ENCODE results near the gene CFAP92.

CFAP92 gene, protein sequence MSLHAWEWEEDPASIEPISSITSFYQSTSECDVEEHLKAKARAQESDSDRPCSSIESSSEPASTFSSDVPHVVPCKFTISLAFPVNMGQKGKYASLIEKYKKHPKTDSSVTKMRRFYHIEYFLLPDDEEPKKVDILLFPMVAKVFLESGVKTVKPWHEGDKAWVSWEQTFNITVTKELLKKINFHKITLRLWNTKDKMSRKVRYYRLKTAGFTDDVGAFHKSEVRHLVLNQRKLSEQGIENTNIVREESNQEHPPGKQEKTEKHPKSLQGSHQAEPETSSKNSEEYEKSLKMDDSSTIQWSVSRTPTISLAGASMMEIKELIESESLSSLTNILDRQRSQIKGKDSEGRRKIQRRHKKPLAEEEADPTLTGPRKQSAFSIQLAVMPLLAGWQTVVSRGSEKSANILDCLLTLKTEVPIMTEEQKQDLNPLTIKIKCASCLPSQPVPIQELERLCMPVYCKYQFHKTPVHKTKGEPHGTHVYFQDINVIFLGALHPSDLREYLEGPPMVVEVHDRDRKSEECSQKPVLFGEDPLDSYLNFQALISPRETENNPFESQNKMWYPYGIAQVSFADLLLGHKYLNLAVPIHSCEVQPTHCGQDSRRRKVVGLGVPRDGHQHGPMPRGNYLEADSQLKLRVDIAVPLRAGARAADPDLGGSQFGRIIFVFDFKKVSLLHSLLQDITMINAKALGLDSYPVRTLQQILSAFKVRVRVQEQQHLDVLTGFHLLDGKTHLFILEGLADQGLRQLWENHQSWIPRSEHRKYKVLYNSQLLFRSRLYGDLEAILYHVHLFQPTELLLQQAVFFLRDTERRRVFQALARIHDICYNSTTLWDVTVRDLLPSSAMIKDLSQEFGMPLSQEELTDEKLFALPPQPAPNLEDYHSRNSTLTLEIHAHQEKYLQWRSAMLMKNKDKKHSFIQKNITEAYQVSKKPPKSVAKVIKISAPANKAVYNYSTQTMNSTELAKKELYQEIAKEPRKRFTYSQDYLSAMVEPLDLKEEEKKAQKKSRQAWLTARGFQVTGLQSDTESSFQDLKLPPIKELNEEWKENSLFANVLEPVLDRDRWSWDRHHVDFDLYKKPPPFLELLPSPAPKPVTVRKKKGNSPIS

DNA sequence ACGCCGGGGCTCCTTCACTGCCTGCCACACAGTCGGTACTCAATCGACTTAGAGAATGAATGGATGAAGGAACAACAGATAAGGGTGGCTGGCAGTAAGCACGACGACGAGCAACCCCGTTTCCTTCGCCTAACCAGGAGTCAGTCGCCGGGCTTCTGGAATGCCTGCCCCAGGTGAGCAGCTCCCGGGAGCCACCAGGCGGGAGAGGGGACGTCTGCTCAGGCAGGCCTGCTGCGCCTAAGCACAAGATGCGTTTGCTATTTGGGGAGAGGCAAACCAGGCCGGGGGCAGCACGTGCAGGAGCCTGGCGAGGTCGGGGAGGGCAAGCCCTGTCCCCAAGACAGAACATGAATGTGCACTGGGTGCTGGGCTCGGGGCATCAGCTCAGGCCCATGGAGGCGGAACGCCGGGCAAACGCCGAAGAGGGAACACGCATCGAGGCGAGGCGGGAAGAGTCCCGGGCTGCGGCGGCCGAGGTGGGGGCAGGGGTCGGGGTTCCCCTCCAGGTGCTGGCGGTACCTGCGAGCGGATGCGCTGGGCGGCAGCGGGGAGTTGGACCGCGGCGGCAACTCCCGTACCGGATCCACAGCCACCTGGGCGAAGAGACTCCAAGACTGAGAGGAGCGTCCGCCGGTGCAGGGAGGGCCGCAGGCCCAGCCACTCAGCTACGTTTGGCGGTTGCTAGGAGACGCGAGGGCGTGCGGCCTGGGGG, at the start of gene CFAP92:
TSS of gene CFAP92 (minus strand) at position 616 of the 712 bp plus-strand sequence. CDS start 772 bp downstream, outside the sequence.
- peak; percentile 89 to 93 for DNase-seq

DNA sequence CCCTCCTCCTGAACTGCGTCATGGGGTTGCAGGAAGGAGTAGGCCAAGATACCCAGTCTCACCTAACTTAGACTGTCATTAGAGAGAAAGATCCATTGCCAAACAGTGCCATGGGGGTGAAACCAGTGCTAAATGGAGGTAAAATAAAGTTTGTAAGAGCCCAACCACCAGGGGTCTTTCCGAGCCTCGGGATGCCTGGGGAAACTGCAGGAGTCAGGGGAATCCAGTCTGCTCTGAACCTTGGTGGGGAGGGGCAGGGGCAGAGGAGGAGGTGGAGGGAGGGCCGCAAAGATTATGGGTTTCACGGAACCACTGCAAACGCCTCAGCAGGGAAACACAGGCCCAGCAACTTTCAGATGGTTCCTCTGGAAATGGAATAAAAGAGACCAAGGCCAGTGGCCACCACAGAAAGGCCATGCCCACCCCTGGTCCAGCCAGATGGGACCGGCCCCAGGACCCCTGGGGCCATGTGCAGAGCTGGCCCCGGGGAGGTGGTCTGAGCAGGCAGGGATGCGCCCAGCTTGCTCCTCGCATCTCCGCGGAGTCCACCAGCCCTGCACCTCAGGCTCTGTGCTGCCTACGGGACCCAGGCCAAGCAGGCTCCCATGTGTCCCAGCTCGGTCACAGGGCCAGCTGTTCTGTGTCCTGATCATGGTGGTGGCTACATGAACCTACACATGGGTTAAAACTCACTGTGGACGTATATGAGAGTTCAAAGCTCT, 46.9 kb upstream of the CFAP92 start:
- no peak for DNase-seq

DNA sequence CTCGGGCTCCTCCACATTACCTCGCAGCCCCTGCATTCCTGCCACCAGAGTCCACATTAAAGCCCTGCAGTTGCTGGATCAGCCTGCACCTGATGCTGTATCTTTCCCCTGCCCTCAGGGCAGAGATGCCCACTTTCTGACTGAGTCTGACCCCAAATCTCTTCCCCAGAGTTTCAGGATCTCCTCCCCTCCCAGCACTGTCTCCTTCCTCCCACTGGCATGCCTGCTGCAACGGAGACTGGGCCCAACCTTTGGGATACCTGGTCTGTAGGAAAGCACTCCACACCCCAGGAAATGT, 46.1 kb upstream of the CFAP92 start:
- no peak for DNase-seq

DNA sequence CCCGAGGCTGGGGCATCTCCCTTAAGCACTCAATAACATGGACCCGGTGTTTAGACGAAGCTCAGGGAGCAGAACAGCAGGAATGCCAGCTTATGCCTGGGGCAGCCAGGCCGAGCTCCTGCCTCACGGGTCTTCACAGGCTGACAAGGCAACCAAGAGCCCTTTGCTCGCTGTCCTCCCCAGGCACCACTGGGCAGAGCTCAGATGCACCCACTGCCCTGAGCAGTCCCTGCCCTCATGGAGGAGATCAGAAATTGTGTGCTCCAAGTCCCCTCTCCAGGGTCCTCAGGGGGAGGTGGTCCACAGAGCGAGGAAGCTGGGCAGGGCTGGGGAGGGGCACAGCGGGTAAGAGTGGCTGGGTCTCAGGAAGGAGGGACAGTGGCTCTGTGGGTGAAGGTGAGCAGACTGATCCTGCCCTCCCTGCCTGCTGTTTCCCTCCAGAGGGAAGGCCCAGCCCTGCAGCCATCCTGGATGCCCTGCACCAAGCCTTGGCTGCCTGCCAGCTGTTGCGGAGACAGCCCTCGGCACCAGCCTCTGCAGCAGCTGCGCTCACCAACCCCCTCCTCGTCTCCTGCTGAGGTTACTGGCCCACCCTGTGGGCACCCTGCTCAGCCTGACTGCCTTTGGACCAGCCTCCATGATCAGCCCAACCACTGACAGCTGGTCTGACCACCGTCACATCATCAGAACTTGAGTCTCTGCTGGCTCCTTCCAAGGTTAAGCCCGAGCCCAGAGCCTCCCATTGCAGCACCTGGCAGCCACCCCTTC, 45.6 kb upstream of the CFAP92 start:
- DNase-seq, result peak; percentile 90 to 94

DNA sequence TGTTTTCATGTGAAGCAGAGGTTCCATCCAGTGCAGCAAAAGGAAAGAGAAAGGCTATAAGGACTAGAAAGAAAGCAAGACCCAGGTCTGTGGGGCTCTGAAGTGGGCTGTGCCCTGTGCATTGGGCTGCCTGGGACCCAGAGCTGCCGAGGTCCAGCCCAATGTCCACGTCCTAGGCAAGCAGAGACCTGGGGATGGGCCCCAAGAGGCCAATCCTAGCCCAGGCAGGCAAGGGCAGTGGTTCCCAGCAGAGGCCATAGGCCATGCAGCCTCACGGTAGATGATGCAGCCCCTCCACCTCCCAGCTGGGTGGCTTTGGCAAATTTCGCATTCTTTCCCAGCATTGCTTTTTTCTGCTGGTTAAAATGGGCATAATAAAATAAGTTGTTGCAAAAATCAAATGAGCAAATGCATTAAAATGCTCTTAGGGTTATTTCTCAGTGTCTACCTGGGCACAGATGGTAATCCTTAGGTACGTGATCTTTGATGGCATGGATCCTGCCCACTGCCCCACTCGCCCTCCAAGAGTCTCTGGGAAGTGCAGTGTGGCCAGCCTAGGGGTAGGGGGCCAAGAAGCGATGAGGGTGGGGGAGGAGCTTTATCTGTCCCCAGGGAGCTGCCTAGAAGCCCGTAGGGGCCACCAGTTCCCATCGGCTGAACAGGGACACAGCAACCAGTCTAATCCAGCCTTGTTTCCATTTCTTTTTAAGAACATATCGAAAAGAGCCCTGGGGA, 44.4 kb upstream of the CFAP92 start:
- DNase-seq, result no peak

DNA sequence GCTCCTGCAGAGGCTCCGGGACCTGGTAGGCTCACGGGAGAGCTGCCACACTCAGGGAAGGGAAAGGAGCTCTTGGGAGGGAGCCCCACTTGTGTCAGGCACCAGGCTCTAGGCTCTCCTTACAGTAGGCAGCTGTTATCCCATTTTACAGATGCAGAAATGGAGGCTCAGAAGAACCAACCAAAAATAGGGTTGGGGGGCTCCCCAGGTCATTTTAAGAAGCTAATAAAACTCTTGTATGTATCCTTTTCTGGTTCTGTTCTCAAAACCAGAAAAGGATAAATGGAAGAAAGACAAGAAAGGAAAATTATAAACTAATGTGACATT, 43.2 kb upstream of the CFAP92 start:
- no peak for DNase-seq

DNA sequence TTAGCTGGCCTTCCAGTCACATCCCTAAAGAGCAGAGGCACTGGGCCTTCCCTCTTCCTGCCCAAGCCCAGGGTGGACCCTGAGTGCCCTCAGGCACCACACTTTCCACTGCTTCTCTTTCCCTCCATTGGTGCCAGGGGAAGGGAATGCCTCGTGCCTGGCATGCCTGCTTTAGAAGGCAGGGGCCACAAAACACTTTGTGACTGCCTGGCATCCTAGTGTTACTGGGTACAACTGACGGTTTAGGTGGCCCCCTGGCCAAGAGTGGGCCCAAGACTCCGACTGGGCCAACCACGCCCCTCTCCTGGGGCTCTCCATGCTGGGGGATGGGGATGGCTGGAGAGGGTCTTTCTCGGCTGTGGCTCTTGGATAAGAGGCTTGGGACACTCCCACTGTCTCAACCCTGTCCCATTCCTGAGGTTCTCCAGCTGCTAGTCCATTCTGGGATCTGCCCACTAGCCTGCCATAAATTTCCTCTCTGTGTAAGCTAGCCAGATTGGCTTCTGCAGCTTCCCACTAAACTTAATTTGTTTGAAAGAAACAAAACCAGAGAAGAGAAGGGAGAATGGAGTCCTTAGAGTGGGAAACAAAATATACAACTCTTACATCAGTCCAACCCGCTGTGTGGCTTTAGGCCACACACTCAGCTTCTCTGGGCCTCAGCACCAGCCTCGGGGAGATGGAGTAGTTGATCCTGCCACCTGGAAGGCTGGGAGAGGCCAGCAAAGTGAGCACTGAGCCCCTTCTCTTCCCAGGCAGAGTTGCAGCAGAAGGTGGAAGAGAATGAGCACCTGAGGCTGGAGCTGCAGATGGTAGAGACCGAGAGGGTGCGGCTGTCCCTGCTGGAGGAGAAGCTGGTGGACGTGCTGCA, 42.6 kb upstream of the CFAP92 start:
- no peak for DNase-seq

DNA sequence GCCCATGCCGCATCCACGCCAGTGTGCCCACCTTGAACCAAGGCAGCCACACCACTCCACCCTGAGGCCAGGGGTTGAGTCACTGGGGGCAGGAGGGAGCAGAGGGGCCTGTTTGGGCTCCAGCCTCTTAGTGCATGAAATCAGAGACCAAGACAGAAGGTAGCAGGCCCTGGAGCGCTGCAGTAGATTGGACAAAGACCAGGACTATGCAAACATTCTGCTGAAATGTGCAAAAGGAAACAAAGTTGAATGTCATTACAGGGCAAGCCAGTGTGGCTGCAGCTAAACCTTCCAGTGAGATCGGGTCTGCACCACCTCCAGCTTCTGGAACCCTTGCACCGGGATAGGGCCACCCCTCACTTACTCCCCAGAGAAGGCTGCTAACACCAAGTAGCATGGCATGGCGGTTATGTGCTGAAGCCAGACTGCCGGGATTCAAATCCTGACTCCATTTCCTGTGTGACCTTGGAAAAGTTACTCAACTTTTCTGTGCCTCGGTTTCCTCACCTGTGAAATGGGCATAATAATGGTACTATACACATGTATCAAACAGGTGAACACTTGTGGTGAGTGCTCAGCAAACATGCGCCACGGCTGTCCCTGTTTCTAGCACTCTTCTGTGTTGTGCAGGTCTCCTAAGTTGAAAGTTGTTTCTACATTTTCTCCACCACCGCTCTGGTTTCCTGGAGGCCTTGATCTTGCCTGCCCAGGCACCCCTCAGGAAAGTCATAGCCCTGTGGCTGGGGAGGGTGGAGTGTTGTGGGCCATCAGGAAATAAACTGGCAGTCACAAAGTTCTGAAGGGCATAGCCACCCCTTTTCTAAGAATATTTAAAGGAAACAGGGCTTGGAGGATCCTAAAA, 41.7 kb upstream of the CFAP92 start:
- no peak for DNase-seq

DNA sequence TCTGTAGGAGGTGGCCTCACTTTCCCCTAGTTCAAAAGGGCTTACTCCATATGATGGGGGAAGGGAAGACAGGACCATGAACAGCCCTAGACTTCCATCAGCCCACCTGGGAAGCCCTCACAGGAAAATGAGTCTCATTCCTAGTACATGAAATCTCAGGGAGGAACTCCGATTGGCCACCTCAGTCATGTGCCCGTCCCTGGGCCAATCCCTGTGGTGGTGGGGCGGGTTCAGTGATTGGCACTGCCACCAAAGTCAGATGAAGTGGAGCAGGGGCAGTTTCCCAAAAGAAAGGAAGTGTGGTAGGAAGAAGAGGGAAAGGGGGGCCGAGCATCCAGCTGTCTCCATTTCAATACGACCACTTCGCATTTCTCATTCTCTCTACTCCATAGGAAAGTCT, 40.8 kb upstream of the CFAP92 start:
- DNase-seq, result peak in 1 of 2 experiments; percentile 20

DNA sequence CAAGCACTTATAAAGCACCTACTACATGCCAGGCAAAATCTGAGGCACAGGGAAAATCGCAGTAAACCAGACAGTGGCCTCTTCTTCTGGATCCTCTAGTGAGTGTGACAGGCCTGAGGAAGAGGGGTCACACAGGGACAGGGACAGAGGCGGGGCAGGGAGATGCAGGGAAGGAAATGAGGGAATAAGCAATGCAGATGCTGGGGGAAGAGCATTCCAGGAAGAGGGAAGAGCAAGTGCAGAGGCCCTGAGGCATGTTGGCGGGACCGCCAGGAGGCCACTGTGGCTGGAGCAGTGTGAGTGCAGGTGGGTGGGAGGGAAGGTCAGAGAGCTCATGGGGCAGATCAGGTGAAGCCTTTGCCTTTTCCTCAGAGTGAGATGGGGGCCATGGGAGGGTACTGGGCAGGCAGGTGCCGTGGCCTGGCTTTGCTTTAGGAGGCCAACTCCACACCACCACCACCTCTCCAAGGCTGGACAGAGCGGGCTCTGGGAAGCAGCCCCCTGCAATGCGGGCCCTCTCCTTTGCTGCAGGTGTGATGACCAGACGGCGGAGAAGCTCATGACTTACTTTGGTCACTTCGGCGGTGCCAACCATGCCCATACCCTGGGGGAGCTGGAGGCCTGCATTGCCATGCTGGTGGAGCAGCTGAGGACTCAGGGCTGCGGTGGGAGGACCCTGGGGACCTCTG, 39.9 kb upstream of the CFAP92 start:
- no peak for DNase-seq

DNA sequence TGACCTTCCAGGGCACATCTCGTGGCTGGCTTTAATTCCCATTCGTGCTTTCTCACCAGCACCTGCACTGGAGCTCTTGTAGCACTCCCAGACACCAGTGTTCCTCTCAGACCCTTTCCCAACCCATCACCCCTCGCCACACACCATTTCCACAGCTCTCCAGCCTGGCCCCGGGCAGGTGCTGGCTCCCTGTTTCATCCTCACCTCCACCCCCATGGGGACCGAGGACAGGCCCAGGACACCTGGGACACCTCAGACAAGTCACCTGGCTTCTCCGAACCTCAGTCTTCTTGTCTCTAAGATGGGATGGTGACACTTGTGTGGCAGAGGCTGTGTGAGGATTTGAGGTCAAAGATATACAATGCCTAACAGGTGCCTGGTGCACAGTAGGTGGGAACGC, 39.3 kb upstream of the CFAP92 start:
- no peak for DNase-seq

DNA sequence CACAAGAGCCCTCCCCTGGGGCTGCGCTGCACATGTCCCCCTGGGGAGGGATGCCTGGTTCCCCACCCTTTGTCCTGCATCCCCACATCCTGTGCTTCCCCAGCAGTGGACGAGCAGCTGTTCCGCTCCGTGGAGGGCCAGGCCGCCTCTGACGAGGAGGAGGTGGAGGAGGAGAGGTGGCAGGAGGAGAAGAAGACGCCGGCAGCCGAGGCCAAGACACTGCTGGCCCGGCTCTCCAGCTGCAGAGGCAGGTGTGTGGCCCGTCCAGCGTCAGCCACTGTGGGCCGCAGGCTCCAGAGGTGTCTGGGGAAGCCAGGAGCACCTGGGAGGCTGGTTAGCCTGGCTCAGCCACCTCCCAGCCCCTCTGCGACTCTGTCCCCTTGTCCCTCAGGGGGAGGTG, 38.8 kb upstream of the CFAP92 start:
- DNase-seq, result no peak

DNA sequence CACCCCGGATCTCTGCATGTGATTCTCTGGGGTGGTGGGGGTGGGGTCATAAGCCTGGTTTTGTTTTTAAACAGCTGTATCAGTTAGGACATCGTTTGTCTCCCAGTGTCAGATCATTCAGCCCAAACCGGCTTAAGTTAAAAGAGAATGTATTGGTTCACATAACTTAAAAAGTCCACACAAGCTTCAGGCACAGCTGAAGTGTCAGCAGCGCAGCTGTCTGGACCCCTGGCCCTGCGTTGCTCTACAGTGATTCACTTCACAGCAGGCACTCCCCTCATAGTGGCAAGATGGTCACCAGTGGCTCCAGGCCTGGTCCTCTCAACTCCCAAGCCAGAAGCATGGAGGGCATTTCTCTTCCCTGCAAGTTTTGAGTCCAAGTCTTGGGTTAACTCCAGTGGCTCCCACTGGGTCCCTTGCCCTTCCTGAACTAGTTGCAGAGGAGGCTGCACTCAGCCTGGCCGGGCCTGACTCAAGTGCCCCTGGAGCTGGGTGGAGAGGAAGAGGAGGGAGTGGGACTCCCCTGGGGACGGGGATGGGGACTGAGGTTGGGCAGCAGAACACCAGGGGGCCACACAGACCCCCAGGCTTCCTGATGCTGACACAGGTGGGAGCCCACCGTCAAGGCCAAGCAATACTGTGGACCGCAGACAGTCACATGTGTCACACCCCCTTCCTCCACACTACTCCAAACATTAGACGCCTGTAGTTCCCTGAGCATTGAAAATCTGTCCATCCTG, 37.8 kb upstream of the CFAP92 start:
- no peak for DNase-seq

DNA sequence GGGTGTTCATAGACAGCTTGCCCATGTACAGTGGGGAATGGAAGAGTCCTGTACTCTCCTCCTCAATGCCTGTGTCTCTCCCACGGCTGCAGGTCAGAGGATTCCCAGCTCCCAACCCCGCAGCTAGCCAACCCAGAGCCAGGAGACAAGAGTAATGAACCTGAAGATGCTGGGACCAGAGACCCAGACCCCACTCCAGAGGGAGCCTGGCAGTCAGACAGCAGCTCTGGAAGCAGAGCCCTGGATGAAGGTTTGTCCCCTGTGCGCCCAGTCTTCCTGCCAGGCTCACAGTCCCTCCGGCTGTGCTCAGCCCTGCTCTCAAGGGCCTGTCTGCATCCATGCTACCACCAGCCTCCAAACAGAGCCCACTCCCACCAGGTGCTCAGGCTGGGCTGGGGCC, 36.7 kb upstream of the CFAP92 start:
- no peak for DNase-seq

DNA sequence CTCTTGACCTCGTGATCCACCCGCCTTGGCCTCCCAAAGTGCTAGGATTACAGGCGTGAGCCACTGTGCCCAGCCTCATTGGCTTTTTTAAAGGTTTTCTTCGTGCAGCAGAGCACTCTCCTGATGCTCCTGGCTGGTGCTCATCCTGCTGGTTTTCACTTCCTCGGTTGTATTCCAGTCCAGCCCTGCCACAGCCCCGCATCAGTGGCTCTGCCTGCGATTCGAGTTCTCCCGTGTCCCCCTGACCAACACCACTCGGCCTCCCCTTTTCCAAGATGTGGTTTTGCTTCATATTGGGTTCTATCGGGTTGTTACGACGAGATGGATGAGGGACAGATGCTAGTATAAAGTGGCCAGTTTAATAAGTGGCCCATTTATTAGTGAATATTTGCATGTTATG, 35.0 kb upstream of the CFAP92 start:
- no peak for DNase-seq

DNA sequence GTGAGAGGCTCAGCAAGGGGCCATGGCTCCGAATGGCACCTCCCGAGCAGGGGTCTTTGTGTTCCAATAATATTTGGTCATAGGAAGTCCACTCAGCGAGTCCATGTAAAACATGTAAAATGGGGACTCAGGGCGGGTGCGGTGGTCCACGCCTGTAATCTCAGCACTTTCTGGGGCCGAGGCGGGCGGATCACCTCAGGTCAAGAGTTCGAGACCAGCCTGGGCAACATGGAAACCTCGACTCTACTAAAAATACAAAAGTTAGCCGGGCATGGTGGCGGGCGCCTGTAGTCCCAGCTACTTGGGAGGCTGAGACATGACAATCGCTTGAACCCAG, 33.6 kb upstream of the CFAP92 start:
- no peak for DNase-seq

DNA sequence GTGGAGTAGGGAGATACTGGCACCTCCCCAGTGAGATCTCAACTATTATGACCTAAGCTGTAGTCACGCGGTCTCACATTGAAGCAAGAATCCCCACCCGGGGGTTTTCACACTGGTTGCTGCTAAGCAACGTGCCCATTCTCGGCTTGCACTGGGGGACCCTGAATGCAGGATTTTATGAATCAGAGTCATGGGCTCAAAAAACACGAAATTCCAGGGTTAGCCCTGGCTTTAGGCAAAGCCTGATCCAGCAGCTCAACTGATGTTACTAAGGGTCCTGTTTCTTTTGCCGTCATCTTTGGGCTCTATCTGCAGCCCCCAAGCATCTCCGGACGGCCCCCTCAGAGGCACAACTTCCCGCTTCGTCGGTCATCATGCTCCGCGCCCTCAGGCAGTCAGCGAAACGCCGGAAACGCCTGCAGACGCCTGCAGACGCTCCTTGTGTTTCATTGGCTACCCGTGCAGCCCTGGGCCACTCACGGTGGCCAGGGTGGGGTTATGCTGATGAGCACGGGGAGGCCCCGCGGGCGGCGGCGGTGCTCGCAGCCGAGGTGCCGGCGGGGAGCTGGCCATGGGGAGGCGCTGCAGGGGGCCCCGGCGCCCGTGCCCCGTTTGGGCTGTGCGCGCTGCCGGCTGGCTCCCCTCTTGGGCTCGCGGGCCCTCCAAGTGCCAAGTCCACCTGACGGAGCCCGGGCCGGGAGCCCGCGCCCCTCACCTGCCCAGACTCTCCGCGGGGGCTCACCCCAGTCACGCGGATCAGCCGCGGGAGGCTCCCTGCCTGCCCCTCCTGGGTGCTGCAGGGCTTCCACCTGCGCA, 33.1 kb upstream of the CFAP92 start:
- DNase-seq, result peak; percentile 98

Measured in NCI-H2081 (cell line).